Fibroblast of lung (primary cell): ENCODE results near the gene ONECUT3. TPM values are rescaled to one million over a fixed set of nuclear protein-coding genes. Genes with fewer than 3 reads are reported as not detected.

ENCODE experiments used
- DNase-seq, 2 donors: peaks; one replicate each; pipeline versions ENCODE4 v3.0.0 to v3.0.0-alpha.2; 2010; ENCODE audit warnings: low read depth in 2 of 2
- H2AFZ ChIP-seq: 2 replicates; pipeline ENCODE4 v1.5.1; 2012; ENCODE audit warnings: low read length, control low read depth, inconsistent platforms
- H3K27ac ChIP-seq: 2 replicates; pipeline ENCODE4 v1.5.1; 2011; ENCODE audit warnings: low read length, control low read depth; ENCODE audit not compliant: insufficient read depth
- H3K27me3 ChIP-seq: 2 replicates; pipeline ENCODE4 v1.5.1; 2011; ENCODE audit warnings: mild to moderate bottlenecking, low read length; ENCODE audit not compliant: control insufficient read depth, insufficient read depth
- H3K36me3 ChIP-seq: 2 replicates; pipeline ENCODE4 v1.5.1; 2011; ENCODE audit warnings: low read length; ENCODE audit not compliant: control insufficient read depth, insufficient read depth
- H3K4me1 ChIP-seq: 2 replicates; pipeline ENCODE4 v1.5.1; 2011; ENCODE audit warnings: low read length; ENCODE audit not compliant: control insufficient read depth, insufficient read depth; ENCODE audit errors: extremely low read depth
- H3K4me2 ChIP-seq: 2 replicates; pipeline ENCODE4 v1.5.1; 2011; ENCODE audit warnings: low read length, control low read depth; ENCODE audit not compliant: insufficient read depth; ENCODE audit errors: extremely low read depth
- H3K4me3 ChIP-seq, 4 experiments: fragments of 200-600 bp in 1 of 4; sonication (generic) in 1 of 4; replicated peaks in 1 of 4; 2 replicates each; pipeline ENCODE4 v1.5.1; 2011 to 2016; ENCODE audit warnings: low read length in 4 of 4, low read depth in 3 of 4, mild to moderate bottlenecking in 3 of 4, control low read depth in 2 of 4, inconsistent platforms in 1 of 4, mixed read lengths in 1 of 4; ENCODE audit not compliant: insufficient read depth in 1 of 4; ENCODE audit errors: control extremely low read depth in 1 of 4
- H3K79me2 ChIP-seq: 2 replicates; pipeline ENCODE4 v1.5.1; 2012; ENCODE audit warnings: mild to moderate bottlenecking, low read length, inconsistent platforms; ENCODE audit not compliant: control insufficient read depth, insufficient read depth
- H3K9ac ChIP-seq: 2 replicates; pipeline ENCODE4 v1.5.1; 2011; ENCODE audit warnings: mild to moderate bottlenecking, low read length, control low read depth; ENCODE audit not compliant: insufficient read depth
- H3K9me3 ChIP-seq: 2 replicates; pipeline ENCODE4 v1.5.1; 2012; ENCODE audit warnings: low read depth, low read length; ENCODE audit not compliant: control insufficient read depth, insufficient read depth
- H4K20me1 ChIP-seq: 2 replicates; pipeline ENCODE4 v1.5.1; 2011; ENCODE audit warnings: low read length; ENCODE audit not compliant: control insufficient read depth, insufficient read depth; ENCODE audit errors: extremely low read depth
- EZH2 ChIP-seq: IDR thresholded peaks from 2 replicates; pipeline ENCODE4 v1.5.1; 2012; ENCODE audit warnings: low read length, control low read depth, mild to moderate bottlenecking; ENCODE audit errors: missing control alignments
- polyA plus RNA-seq, 2 donors: library from polyadenylated mRNA; depleted of rRNA in 1 of 2; stranded (reverse) in 1 of 2; unstranded in 1 of 2; fragments of >200 nt; gene quantifications; 2 replicates each; pipeline ENCODE4 v1.2.1, GENCODE V29; 2011 to 2012; ENCODE audit warnings: missing spikeins in 1 of 2
- total RNA-seq: library from RNA; depleted of rRNA; stranded (reverse); fragments of >200 nt; gene quantifications from 2 replicates; pipeline ENCODE4 v1.2.1, GENCODE V29; 2014
- TF ChIP-seq, protein P1 (sequence below), 2 donors: IDR thresholded peaks in 1 of 2; conservative IDR thresholded peaks in 1 of 2; 1 replicate in 1 of 2; 2 replicates in 1 of 2; pipeline ENCODE4 v1.5.1; 2011 to 2012; ENCODE audit warnings: low read length in 2 of 2, control low read depth in 1 of 2, inconsistent platforms in 1 of 2, low read depth in 1 of 2, mild to moderate bottlenecking in 1 of 2

ONECUT3 gene
- total and polyA plus RNA-seq, 2 donors (not counting 1 experiment from before 2014, with no cell fraction given) = not detected

DNA sequence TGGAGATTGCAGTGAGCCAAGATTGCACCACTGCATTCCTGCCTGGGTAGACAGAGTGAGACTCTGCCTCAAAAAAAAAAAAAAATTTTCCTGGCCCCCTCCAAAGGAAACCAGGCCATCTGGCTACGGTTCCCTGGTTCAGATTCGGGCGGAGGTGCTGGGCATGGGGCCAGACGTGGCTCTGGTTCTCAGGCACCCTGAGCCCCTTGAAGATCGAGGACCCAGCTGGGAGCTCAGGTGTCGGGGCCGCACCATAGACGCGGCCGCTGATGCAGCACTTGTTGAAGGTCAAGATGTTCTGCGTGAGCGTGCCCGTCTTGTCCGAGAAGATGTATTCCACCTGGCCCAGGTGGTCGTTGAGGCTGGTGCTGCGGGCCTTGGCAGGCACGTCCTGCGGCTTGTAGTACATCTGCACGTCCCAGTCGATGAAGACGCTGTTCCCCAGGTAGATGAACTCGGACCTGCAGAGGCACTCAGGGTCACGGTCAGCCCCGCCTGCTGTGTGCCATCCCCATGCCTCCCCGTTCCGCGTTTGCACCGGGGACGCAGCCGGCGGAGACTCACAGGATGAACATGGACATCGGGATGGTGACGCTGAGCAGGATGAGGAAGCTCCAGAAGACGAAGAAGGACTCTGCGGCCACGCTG is 46.5 kb downstream of the ONECUT3 start:
- Histone ChIP-seq H3K4me1 (no peaks in the 10 kb centered on the region), H3K79me2 (no peaks in the 10 kb centered on the region), H4K20me1 (no peaks in the 10 kb centered on the region), H3K9me3 (no peaks in the 10 kb centered on the region), H3K4me3 (no peak overlapping the region), H3K27ac (no peak overlapping the region), H3K4me2 (no peak overlapping the region), H3K27me3 (no peaks in the 10 kb centered on the region), H3K36me3 (no peaks in the 10 kb centered on the region), H3K9ac (no peak overlapping the region), H2AFZ (no peak overlapping the region)
- DNase-seq = no peak
- TF ChIP-seq EZH2 = no peak
- TF ChIP-seq, protein P1, sequence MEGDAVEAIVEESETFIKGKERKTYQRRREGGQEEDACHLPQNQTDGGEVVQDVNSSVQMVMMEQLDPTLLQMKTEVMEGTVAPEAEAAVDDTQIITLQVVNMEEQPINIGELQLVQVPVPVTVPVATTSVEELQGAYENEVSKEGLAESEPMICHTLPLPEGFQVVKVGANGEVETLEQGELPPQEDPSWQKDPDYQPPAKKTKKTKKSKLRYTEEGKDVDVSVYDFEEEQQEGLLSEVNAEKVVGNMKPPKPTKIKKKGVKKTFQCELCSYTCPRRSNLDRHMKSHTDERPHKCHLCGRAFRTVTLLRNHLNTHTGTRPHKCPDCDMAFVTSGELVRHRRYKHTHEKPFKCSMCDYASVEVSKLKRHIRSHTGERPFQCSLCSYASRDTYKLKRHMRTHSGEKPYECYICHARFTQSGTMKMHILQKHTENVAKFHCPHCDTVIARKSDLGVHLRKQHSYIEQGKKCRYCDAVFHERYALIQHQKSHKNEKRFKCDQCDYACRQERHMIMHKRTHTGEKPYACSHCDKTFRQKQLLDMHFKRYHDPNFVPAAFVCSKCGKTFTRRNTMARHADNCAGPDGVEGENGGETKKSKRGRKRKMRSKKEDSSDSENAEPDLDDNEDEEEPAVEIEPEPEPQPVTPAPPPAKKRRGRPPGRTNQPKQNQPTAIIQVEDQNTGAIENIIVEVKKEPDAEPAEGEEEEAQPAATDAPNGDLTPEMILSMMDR (conservative IDR thresholded peaks at IDR 0.05 in 1 of 2, IDR thresholded peaks at IDR 0.05 in 1 of 2; ENCODE audit: low read depth in 1 of 2, low read length in 2 of 2) = no peak

GRCh38 chr19:1804858-1805257 is 51.6 kb downstream of the ONECUT3 start:
- no peaks in the 10 kb centered on the region for H4K20me1 ChIP-seq
- H3K36me3 ChIP-seq = no peaks in the 10 kb centered on the region
- H3K79me2 ChIP-seq = no peaks in the 10 kb centered on the region
- no peak overlapping the region for H3K4me3 ChIP-seq
- no peaks in the 10 kb centered on the region for H3K4me1 ChIP-seq
- H2AFZ ChIP-seq = no peak overlapping the region
- no peaks in the 10 kb centered on the region for H3K9me3 ChIP-seq
- H3K27ac ChIP-seq = no peak overlapping the region
- TF ChIP-seq, protein P1 (conservative IDR thresholded peaks at IDR 0.05 in 1 of 2, IDR thresholded peaks at IDR 0.05 in 1 of 2; ENCODE audit: low read depth in 1 of 2, low read length in 2 of 2) = no peak
- no peak for TF ChIP-seq EZH2
- no peak overlapping the region for H3K4me2 ChIP-seq
- H3K27me3 ChIP-seq = no peaks in the 10 kb centered on the region
- no peak for DNase-seq
- no peak overlapping the region for H3K9ac ChIP-seq

GRCh38 chr19:1805401-1806183 is 52.3 kb downstream of the ONECUT3 start:
- Histone ChIP-seq H3K4me1 (no peaks in the 10 kb centered on the region), H3K27ac (no peak overlapping the region), H3K36me3 (no peaks in the 10 kb centered on the region), H3K4me3 (no peak overlapping the region), H3K9me3 (no peaks in the 10 kb centered on the region), H3K9ac (no peak overlapping the region), H4K20me1 (no peaks in the 10 kb centered on the region), H2AFZ (no peak overlapping the region), H3K4me2 (no peak overlapping the region), H3K79me2 (no peaks in the 10 kb centered on the region), H3K27me3 (no peaks in the 10 kb centered on the region)
- TF ChIP-seq, protein P1 (conservative IDR thresholded peaks at IDR 0.05 in 1 of 2, IDR thresholded peaks at IDR 0.05 in 1 of 2; ENCODE audit: low read depth in 1 of 2, low read length in 2 of 2) = no peak
- TF ChIP-seq EZH2 = no peak
- no peak for DNase-seq
